Measurements from ENCODE around the gene NFATC2IP. TPM values are rescaled to one million over a fixed set of nuclear protein-coding genes. Genes with fewer than 3 reads are reported as not detected.
A peak's percentile ranks its signal among the peaks of the same experiment; 100 is the strongest.

Gene NFATC2IP
- polyA plus RNA-seq, 2 of the 4 experiments (the other 2 are of a cell fraction) = 29.7 to 32.2 TPM

- CTCF ChIA-PET = interaction anchor here (0.6 to 1.4 kb wide), 4 partner anchors 10 to 39 kb away, joined by 3 to 4 read pairs (median 4); partner anchors contain the start of gene SPNS1
- Histone ChIP-seq H3K4me1 (peaks cover 15% of the 10 kb centered on the region; the same call in 2 of the 3 replicates), H3K4me3 (no peak overlapping the region), H3K4me2 (no peak overlapping the region), H3K9me3 (no peaks in the 10 kb centered on the region), H3K27ac (peak overlapping the region in 1 of 2 experiments; percentile 78; a peak in 2 of 6 replicates)
- FAIRE-seq (no peak), DNase-seq (ENCODE audit: low read depth in 1 of 2, low spot score in 1 of 2) (no peak), ATAC-seq (no peak)
- TF ChIP-seq KDM1A (IDR thresholded peaks at IDR 0.05; ENCODE audit: low read depth) (no peak), ZNF302 (CRISPR knock-in tag; IDR thresholded peaks at IDR 0.05) (no peak), HDAC2 (IDR thresholded peaks at IDR 0.05) (no peak), HOXB5 (CRISPR knock-in tag; IDR thresholded peaks at IDR 0.05) (no peak), KDM5A (IDR thresholded peaks at IDR 0.05) (no peak), NPAS2 (CRISPR knock-in tag; IDR thresholded peaks at IDR 0.05; ENCODE audit: borderline replicate concordance) (no peak), CHD4 (IDR thresholded peaks at IDR 0.05; ENCODE audit: borderline replicate concordance) (no peak)
- TF ChIP-seq, protein P1, sequence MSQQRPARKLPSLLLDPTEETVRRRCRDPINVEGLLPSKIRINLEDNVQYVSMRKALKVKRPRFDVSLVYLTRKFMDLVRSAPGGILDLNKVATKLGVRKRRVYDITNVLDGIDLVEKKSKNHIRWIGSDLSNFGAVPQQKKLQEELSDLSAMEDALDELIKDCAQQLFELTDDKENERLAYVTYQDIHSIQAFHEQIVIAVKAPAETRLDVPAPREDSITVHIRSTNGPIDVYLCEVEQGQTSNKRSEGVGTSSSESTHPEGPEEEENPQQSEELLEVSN (IDR thresholded peaks at IDR 0.05; ENCODE audit: borderline replicate concordance, low read depth) = no peak
- TF ChIP-seq, protein P2, sequence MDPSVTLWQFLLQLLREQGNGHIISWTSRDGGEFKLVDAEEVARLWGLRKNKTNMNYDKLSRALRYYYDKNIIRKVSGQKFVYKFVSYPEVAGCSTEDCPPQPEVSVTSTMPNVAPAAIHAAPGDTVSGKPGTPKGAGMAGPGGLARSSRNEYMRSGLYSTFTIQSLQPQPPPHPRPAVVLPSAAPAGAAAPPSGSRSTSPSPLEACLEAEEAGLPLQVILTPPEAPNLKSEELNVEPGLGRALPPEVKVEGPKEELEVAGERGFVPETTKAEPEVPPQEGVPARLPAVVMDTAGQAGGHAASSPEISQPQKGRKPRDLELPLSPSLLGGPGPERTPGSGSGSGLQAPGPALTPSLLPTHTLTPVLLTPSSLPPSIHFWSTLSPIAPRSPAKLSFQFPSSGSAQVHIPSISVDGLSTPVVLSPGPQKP (IDR thresholded peaks at IDR 0.05; ENCODE audit: low read depth, low read length) = no peak
- POLR2A ChIA-PET = interaction anchor here (0.5 to 2.2 kb wide), 2 partner anchors 10 to 172 kb away, joined by 5 to 7 read pairs; no protein-coding TSS in a partner anchor
- WGBS (ENCODE audit: missing lambda C conversion rate) = 91% methylated on average over 14 of the region's 18 CpGs
Measured at GRCh38 chr16:28983644-28984043, 32.9 kb downstream of the NFATC2IP start.

DNA sequence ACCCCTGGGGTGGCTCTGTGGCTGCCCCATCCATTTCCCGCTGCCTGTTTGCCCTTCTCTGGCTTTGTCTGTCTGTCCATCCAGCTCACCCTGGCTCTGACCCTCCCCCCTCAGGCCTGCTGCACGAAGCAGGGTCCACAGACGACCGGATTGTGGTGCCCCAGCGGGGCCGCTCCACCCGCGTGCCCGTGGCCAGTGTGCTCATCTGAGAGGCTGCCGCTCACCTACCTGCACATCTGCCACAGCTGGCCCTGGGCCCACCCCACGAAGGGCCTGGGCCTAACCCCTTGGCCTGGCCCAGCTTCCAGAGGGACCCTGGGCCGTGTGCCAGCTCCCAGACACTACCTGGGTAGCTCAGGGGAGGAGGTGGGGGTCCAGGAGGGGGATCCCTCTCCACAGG is 33.4 kb downstream of the NFATC2IP start:
- peak overlapping the region; percentile 38 to 78; a peak in 4 of 6 replicates for H3K27ac ChIP-seq
- CTCF ChIA-PET = interaction anchor here (0.8 to 3.7 kb wide), 4 partner anchors 10 to 15 kb away, joined by 3 to 15 read pairs (median 4); partner anchors contain the start of gene SPNS1
- ATAC-seq (no peak; a peak in 2 of 6 replicates), DNase-seq (ENCODE audit: low read depth in 1 of 2, low spot score in 1 of 2) (no peak), FAIRE-seq (no peak)
- H3K4me1 ChIP-seq = peaks cover 15% of the 10 kb centered on the region; the same call in 2 of the 3 replicates
- H3K4me2 ChIP-seq = peak overlapping the region; percentile 36; the same call in 2 of the 3 replicates
- POLR2A ChIA-PET = interaction anchor here (2.2 kb wide), 1 partner anchor 10 kb away, joined by 5 read pairs; no protein-coding TSS in a partner anchor
- H3K9me3 ChIP-seq = no peaks in the 10 kb centered on the region
- H3K4me3 ChIP-seq = no peak overlapping the region
- 76% methylated on average over 9 of the region's 12 CpGs for WGBS (ENCODE audit: missing lambda C conversion rate)
- TF ChIP-seq NFE2L2 (conservative IDR thresholded peaks at IDR 0.05; ENCODE audit: low read length) (no peak), NPAS2 (CRISPR knock-in tag; IDR thresholded peaks at IDR 0.05; ENCODE audit: borderline replicate concordance) (no peak), JUNB (IDR thresholded peaks at IDR 0.05) (no peak), POLR2AphosphoS2 (conservative IDR thresholded peaks at IDR 0.05; ENCODE audit: low read length) (no peak), MYC (IDR thresholded peaks at IDR 0.05; ENCODE audit: borderline replicate concordance, low read length) (no peak), ZNF302 (CRISPR knock-in tag; IDR thresholded peaks at IDR 0.05) (no peak), EHMT2 (IDR thresholded peaks at IDR 0.05; ENCODE audit: low read depth) (no peak), FOSL2 (IDR thresholded peaks at IDR 0.05) (no peak), FOSL2 (CRISPR knock-in tag; IDR thresholded peaks at IDR 0.05) (no peak), CHD4 (IDR thresholded peaks at IDR 0.05; ENCODE audit: borderline replicate concordance) (no peak)
- TF ChIP-seq, protein P3, sequence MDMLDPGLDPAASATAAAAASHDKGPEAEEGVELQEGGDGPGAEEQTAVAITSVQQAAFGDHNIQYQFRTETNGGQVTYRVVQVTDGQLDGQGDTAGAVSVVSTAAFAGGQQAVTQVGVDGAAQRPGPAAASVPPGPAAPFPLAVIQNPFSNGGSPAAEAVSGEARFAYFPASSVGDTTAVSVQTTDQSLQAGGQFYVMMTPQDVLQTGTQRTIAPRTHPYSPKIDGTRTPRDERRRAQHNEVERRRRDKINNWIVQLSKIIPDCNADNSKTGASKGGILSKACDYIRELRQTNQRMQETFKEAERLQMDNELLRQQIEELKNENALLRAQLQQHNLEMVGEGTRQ (IDR thresholded peaks at IDR 0.05) = no peak
- TF ChIP-seq, protein P1 (IDR thresholded peaks at IDR 0.05; ENCODE audit: borderline replicate concordance, low read depth) = no peak
- TF ChIP-seq, protein P4, sequence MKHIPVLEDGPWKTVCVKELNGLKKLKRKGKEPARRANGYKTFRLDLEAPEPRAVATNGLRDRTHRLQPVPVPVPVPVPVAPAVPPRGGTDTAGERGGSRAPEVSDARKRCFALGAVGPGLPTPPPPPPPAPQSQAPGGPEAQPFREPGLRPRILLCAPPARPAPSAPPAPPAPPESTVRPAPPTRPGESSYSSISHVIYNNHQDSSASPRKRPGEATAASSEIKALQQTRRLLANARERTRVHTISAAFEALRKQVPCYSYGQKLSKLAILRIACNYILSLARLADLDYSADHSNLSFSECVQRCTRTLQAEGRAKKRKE (CRISPR knock-in tag; IDR thresholded peaks at IDR 0.05; ENCODE audit: low read depth) = no peak

Data from A549 (cell line).